ENCODE data around the gene GALE.
"Not testable (repeated sequence)": the region's sequence is repeated elsewhere in the genome, so short reads cannot be mapped to it uniquely, and the experiment has no call there.

The GALE gene

GRCh38 chr1:23809751-23810171 is 9.2 kb upstream of the GALE start:
- DNase-seq (ENCODE audit: low read depth, low spot score): no peak

GRCh38 chr1:23807453-23807852 is 6.9 kb upstream of the GALE start:
- DNase-seq (ENCODE audit: low read depth, low spot score): no peak

GRCh38 chr1:23806280-23806679 is 5.7 kb upstream of the GALE start:
- DNase-seq (ENCODE audit: low read depth, low spot score): no peak

GRCh38 chr1:23805025-23805424 is 4.5 kb upstream of the GALE start:
- DNase-seq (ENCODE audit: low read depth, low spot score): no peak

DNA sequence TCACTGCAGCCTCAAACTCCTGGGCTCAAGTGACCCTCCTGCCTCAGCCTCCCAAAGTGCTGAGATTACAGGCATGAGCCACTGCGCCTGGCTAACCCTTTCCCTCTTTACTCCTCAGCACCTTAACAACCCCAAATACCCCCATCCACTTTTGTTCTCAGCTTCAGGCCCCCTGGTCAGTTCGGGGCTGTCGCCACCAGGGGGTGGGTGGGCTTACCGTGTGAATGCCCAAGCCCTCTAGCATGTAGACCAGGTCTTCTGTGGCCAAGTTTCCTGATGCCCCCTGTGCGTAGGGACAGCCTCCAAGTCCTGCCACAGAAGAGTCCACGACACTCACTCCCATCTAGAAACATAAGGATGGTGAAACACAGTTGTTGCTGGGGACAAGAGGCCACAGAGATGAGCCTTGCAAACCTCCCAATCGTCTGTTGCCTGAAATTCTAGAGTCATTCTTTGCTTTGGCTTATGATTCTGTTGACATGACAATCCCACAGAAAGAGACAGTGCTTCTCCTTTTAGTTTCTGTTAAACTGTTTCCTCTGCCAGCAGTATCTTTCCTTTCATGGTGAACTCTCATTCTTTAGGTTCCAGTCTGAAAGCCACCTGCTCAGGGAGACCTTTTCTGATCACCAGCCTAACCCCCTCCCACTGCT is 3.8 kb upstream of the GALE start:
- DNase-seq (ENCODE audit: low read depth, low spot score): no peak

DNA sequence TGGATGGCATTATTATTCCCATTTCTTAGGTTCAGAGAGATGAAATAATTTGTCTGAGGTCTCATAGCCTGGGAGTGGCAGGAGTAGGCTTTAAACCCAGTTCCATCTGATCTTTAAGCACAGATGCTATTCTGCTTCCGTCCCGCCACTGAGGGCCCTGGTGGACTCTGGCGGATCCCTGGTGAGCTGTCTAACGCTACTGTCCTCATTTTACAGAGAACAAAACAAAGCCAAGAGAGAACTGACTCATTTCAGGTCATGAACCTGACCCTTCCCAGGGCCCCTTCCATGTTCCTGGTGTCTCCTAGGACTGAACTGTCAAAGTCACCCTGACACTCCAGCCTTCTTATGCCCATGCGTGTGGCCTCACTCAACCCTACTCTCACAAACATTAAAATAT is 3.1 kb upstream of the GALE start:
- no peak for DNase-seq (ENCODE audit: low read depth, low spot score)

DNA sequence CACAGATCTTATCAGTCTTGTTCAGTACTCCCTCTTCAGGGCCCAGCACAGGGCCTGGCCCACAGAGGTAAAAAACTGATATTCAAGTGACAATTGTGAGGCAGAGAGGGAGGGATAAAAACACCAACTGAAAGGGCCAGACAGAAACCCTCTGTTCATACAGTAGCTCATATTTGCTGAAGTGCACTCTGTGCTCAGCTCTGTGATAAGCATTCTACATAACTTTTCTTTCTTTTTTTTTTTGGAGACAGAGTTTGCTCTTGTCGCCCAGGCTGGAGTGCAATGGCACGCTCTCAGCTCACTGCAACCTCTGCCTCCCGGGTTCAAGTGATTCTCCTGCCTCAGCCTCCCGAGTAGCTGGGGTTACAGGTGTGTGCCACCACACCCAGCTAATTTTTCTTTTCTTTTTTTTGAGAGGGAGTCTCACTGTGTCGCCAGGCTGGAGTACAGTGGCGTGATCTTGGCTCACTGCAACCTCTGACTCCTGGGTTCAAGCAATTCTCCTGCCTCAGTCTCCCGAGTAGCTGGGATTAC is 2.3 kb upstream of the GALE start:
- DNase-seq (ENCODE audit: low read depth, low spot score): not testable (repeated sequence)

DNA sequence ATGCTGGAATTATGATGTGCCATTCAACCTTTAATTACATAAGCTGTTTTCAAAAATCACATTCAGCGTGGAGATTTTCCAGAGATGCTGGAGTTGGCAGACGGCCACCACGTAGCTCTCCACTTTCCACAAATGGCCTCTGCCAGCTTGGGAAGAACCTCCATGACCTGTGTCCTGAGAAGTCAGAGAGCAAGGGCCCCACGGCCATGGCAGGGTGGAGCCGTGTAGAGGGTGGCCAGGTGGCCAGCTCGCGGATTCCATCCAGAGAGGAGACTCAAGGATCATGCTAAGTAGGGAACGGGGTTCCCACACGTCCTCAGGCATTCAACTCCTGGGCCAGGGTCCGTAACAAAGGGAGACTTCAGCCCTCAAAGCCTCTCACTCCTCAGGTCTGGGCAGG is 1.3 kb upstream of the GALE start:
- DNase-seq (ENCODE audit: low read depth, low spot score): no peak

DNA sequence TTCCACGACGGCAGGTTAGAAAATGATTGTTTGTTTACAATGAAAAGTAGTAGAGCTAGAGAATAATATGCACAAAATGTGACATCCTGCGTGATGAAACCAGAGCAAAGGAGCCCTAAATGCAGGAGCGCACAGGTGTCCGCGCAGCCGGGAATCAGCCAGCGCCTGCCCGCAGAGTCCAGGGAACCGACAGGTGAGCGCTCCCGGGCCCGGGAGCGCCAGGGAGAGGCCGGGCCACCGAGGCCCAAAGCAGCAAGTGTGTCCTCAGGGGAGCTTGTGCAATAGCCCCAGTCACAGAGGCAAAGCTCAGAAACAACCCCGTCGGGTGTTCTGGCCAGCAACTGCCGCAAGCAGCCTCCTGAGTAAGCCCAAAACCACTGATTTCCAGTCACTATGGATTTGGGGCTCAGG is 789 bp upstream of the GALE start:
- no peak for DNase-seq (ENCODE audit: low read depth, low spot score)

- no peak for DNase-seq (ENCODE audit: low read depth, low spot score)
These were observed 769 bp downstream of the GALE start for GRCh38 chr1:23799570-23800399.

DNA sequence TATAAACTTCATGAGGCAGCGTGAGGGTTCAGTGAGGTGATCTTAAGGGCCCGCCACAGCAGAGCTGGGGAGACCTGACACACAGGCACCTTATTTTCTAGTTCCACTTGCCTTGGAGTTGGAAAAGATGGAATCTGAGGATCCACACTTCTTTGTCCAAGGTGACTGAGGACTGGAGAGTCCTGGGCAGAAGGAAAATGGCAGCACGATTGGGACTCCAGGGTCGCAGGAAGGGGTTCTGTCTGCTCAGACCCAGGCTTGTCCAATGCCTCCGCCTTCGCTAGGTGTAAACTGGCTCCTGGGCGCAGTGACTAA is 1.3 kb downstream of the GALE start:
- no peak for DNase-seq (ENCODE audit: low read depth, low spot score)

DNA sequence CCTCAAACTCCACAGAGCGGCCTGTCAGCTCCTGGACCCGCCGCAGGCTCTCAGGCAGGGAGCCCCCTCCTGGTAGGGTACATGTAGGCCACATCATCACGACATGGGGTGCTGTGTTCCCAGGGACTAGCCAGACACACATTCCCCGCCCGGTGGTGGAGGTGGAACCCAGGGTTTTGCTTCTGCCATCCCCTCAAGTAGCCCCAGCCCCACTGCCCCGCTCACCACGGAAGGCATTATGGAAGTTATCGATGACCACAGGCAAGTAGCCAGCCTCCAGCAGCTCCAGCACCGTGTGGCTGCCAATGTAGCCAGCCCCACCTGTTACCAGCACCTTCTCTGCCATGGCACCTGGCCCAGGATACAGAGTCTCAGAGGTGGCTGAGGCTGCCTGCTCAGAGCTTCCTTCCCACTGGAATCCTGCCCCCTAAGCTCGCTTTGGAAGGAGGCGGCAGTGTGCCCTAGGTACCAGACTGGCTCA is 1.9 kb downstream of the GALE start:
- DNase-seq (ENCODE audit: low read depth, low spot score): no peak

- DNase-seq (ENCODE audit: low read depth, low spot score): no peak
These were observed 2.8 kb downstream of the GALE start for GRCh38 chr1:23797478-23798448.

GRCh38 chr1:23796466-23797271 is 3.9 kb downstream of the GALE start:
- no peak for DNase-seq (ENCODE audit: low read depth, low spot score)

DNA sequence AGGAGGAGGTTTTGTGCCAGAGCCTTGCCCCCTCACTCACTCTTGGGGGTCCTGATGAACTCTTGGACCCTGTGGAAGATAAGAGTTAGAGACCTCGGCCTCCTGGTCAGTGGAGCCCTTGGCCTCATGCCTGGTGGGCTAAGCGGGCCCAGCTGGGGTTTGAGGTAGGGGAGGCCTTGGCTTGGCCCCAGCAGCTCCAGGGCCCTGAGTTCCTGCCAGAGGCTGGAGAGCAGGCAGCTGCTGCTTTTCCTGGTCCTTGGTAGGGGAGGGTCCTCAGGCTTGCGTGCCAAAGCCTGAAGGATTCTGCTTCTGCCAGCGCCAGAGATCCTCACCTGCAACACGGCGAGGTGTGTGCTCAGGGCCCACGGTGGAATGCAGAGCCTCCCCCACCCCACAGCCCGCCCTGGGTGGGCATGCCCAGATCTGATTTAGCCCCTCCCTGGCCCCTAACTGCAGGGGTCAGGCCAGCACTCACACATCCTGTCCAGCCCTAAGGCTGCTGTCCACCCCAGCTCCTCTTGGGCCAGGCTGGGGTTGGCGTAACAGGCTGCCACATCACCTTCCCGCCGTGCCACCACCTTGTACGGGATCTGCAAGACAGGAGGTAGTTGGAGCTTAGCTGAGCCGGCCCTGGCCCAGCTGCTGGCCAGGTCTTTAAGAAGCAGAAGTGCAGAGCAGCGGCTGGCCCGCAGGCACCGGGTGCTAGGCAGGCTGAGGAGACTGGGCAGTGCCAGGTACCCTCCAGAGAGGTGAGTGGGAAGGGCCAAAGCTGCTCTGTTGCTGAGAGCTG is 4.7 kb downstream of the GALE start:
- no peak for DNase-seq (ENCODE audit: low read depth, low spot score)

DNA sequence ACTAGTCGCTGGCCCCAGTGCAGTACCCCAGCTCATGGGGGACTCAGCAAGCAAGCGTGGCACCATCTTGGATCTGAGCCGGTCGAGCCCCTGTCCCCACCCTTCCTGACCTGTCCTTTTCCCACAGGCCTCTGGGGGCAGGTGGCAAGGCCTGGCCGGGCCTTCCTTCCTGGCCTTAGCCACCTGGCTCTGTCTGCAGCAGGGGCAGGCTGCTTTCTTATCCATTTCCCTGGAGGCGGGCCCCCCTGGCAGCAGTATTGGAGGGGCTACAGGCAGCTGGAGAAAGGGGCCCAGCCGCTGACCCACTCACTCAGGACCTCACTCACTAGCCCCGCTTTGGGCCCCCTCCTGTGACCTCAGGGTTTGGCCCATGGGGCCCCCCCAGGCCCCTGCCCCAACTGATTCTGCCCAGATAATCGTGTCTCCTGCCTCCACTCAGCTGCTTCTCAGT is 5.8 kb downstream of the GALE start:
- not testable (repeated sequence) for DNase-seq (ENCODE audit: low read depth, low spot score)

GRCh38 chr1:23793861-23794731 is 6.5 kb downstream of the GALE start:
- no peak for DNase-seq (ENCODE audit: low read depth, low spot score)

DNA sequence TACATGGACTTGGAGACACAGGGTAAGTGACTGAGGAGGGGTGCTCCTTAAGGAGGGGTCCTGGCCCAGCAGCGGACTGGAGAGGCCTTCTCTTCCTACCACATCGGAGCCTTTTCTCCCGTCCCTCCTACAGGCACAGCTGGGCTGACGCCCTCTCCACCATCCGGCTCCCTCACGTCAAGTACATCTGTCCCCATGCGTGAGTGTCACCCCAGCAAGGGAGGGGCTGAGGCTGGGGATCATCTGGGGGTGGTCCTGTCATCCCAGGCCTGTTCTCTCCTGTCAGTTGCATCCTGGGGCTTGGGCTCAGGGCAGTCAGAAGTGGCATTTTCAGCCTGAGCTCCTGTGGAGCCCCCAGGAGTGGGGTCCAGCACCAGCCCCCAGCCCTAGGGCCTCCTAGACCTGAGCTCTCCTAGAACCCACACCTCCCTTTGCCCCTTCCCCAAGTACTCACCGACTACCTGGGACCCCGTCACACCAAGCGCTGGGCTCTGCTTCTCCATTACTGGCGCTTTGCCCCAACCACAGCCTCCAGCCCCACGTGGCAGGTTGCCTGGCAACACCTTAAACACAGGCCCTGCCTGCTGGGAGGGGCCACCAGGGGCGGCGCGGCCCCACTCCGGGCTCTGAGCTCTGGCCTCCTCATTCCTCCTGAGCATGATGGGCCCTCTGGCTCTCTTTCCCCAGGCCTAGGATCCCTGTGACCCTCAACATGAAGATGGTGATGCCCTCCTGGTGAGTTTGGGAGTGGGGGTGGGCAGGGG is 7.4 kb downstream of the GALE start:
- no peak for DNase-seq (ENCODE audit: low read depth, low spot score)

Data from brain pericyte (primary cell).